Tibial nerve (tissue), 4 donors: ENCODE data around the gene SUPT3H. TPM values are rescaled to one million over a fixed set of nuclear protein-coding genes. Genes with fewer than 3 reads are reported as not detected.

Source experiments
- DNase-seq, 2 donors: peaks; one replicate each; pipeline ENCODE4 v3.0.0-alpha.2; 2019; ENCODE audit warnings: low spot score in 2 of 2
- H3K27ac ChIP-seq, 4 donors: fragments of 200-600 bp; sonication (generic) in 3 of 4; one replicate each; pipeline ENCODE4 v1.5.1; 2017 to 2019; ENCODE audit warnings: mild to moderate bottlenecking in 1 of 4
- H3K27me3 ChIP-seq, 2 donors: fragments of 200-600 bp; sonication (generic) in 1 of 2; one replicate each; pipeline versions ENCODE4 v1.5.1 to v1.6.0; 2017 to 2019
- H3K36me3 ChIP-seq, 3 donors: fragments of 200-600 bp; sonication (generic); one replicate each; pipeline ENCODE4 v1.5.1; 2018 to 2019
- H3K4me1 ChIP-seq, 4 donors: fragments of 200-600 bp; sonication (generic) in 3 of 4; one replicate each; pipeline ENCODE4 v1.5.1; 2017 to 2019
- H3K4me3 ChIP-seq, 4 donors: fragments of 200-600 bp; sonication (generic) in 3 of 4; one replicate each; pipeline ENCODE4 v1.5.1; 2017 to 2019; ENCODE audit warnings: mild to moderate bottlenecking in 1 of 4, moderate library complexity in 1 of 4
- H3K9me3 ChIP-seq, 4 donors: fragments of 200-600 bp; sonication (generic) in 3 of 4; one replicate each; pipeline ENCODE4 v1.5.1; 2017 to 2019
- EP300 ChIP-seq, 2 donors: sonication (generic); formaldehyde crosslinking; IDR thresholded peaks; one replicate each; pipeline ENCODE4 v1.6.1; 2017; ENCODE audit warnings: antibody characterized with exemption in 2 of 2, mild to moderate bottlenecking in 1 of 2
- POLR2A ChIP-seq, 2 donors: fragments of 450-650 bp; IDR thresholded peaks; one replicate each; pipeline ENCODE4 v1.6.1; 2017; ENCODE audit warnings: antibody characterized with exemption in 2 of 2, mild to moderate bottlenecking in 2 of 2, moderate library complexity in 2 of 2
- WGBS, 2 donors: methylation state at CpG; one replicate each; pipeline ENCODE4 v1.1.5; 2018; 5-methylcytosine and 5-hydroxymethylcytosine counted together
- small RNA-seq: library from RNA; depleted of rRNA; stranded (forward); fragments of <200 nt; gene quantifications from one replicate; pipeline ENCODE3, GENCODE V24; 2016
- total RNA-seq, 4 donors: library from RNA; depleted of rRNA; stranded (reverse); fragments of >200 nt; gene quantifications; one replicate each; pipeline ENCODE4 v1.1.0, GENCODE V29; 2016
- TF ChIP-seq, protein P1 (sequence below), 5 experiments: fragments of 200-600 bp in 3 of 5; fragments of 450-650 bp in 2 of 5; sonication (generic) in 3 of 5; IDR thresholded peaks; one replicate each; pipeline ENCODE4 v1.5.1; 2016 to 2019; ENCODE audit warnings: antibody characterized with exemption in 5 of 5, mild to moderate bottlenecking in 3 of 5, moderate library complexity in 2 of 5

The SUPT3H gene
- total RNA-seq, 4 donors from 2014 or later: 6.6 to 16.5 (median 14.8) TPM

DNA sequence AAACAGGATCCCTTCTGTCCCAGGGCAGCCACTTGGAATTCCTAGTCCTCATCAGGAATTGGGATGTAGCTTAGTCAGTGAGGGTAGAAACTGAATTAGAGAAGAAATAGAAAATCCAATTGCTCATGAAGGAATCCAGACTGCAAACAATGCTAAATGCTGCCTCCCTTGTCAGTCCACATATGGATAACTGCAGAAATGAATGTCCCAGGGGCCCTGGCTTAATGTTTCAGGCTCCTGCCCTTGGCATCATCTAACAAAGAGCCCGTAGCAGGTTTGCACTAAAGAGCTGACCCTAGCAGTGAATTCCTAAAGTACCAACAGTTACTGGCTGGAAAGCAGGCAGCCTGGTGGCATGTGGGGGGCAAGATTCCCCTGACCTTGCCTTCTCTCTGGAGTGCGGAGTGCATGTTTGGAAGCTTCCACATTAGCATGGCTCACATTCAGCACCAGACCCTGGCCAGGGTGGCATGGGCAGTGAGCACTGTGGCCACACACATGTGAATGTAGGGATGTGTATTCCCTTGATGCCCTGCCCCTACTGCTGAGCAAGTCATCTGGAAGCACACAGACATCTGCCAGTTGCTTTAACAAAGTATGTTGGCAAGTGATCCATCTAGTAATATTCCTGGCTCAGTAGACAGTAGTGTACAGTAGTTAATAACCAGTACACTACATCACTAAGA lies 595.7 kb downstream of the SUPT3H start:
- H3K4me3 ChIP-seq: no peak overlapping the region
- no peaks in the 10 kb centered on the region for H3K36me3 ChIP-seq
- DNase-seq: no peak
- H3K27me3 ChIP-seq: no peaks in the 10 kb centered on the region
- no peak overlapping the region for H3K27ac ChIP-seq
- H3K4me1 ChIP-seq: no peaks in the 10 kb centered on the region
- peaks cover 0 to 10% (median 0%) of the 10 kb centered on the region in 4 donors for H3K9me3 ChIP-seq
- TF ChIP-seq EP300 (IDR thresholded peaks at IDR 0.05) (no peak), POLR2A (IDR thresholded peaks at IDR 0.05) (no peak)
- TF ChIP-seq, protein P1, sequence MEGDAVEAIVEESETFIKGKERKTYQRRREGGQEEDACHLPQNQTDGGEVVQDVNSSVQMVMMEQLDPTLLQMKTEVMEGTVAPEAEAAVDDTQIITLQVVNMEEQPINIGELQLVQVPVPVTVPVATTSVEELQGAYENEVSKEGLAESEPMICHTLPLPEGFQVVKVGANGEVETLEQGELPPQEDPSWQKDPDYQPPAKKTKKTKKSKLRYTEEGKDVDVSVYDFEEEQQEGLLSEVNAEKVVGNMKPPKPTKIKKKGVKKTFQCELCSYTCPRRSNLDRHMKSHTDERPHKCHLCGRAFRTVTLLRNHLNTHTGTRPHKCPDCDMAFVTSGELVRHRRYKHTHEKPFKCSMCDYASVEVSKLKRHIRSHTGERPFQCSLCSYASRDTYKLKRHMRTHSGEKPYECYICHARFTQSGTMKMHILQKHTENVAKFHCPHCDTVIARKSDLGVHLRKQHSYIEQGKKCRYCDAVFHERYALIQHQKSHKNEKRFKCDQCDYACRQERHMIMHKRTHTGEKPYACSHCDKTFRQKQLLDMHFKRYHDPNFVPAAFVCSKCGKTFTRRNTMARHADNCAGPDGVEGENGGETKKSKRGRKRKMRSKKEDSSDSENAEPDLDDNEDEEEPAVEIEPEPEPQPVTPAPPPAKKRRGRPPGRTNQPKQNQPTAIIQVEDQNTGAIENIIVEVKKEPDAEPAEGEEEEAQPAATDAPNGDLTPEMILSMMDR (IDR thresholded peaks at IDR 0.05): no peak
- 73 to 79% methylated on average over 2 of the region's 2 CpGs for WGBS, 2 donors

DNA sequence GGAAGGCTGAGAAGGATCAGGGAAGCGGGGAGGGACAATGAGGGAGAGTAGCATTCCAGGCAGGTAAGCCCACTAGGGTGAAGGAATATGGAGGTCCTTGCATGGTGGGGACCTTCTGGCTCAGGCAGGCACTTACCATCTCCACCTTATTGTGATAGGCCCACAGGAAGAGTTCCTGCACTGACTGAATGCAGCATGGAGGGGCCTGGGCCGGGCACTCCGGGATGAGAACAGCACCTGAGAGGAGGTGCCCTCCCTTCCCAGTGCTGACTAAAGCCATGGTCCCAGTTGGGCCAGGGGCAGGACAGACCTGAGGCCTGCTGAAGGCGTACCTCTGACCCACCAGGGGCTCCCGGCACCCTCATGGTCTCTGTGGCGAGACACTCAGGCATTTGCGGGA lies 597.6 kb downstream of the SUPT3H start:
- H3K9me3 ChIP-seq: peaks cover 0 to 10% (median 0%) of the 10 kb centered on the region in 4 donors
- no peaks in the 10 kb centered on the region for H3K4me1 ChIP-seq
- no peak for DNase-seq
- H3K4me3 ChIP-seq: no peak overlapping the region
- no peak for TF ChIP-seq EP300 (IDR thresholded peaks at IDR 0.05)
- TF ChIP-seq POLR2A (IDR thresholded peaks at IDR 0.05): no peak
- TF ChIP-seq, protein P1 (IDR thresholded peaks at IDR 0.05): no peak
- no peaks in the 10 kb centered on the region for H3K36me3 ChIP-seq
- H3K27ac ChIP-seq: peak overlapping the region in 1 of 4 donors; percentile 17
- no peaks in the 10 kb centered on the region for H3K27me3 ChIP-seq
- 96 to 97% methylated on average over 7 of the region's 7 CpGs for WGBS, 2 donors

DNA sequence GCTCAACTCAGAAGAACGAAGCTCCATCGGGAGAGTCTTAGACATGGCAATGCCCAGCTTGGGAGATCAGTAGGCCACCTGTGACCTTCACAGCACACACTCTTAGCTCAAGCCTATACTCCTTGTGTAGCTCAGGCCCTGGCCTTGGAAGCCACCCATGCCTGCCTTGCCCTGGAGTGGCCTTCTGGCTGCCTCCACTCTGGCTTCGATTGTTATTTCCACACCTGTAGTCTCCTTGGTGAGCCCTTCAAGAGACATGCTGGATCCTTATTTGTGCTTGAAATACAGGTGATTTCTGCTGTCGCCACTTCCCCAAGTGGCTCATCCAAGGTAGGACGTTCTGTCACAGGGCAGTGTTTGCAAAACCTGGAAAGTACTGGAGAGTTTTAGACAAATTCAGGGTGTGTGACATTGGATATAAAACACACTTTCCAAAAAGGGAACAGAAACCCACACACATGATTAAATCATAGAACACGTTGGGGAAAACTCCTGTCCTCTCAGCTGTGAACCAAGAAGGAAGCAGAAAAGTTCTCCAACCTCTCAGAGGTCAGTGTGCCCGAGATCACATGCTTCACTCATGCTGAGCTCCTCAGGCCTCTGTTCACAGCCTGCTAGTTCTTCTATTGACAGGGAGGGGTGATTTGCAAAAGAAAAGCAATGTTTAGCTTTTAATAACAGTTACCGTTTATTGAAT lies 598.5 kb downstream of the SUPT3H start:
- Histone ChIP-seq H3K36me3 (no peaks in the 10 kb centered on the region), H3K27me3 (no peaks in the 10 kb centered on the region), H3K9me3 (peaks cover 0 to 5% (median 0%) of the 10 kb centered on the region in 4 donors), H3K4me1 (no peaks in the 10 kb centered on the region), H3K27ac (peak overlapping the region in 1 of 4 donors; percentile 17), H3K4me3 (no peak overlapping the region)
- peak in 1 of 2 donors; percentile 11 for DNase-seq
- peak; percentile 54 to 61 for TF ChIP-seq EP300 (IDR thresholded peaks at IDR 0.05)
- TF ChIP-seq, protein P1 (IDR thresholded peaks at IDR 0.05): no peak
- TF ChIP-seq POLR2A (IDR thresholded peaks at IDR 0.05): no peak
- 78 to 80% methylated on average over 8 of the region's 8 CpGs for WGBS, 2 donors

Small RNA genes lying within 50 kb of the gene (small RNA-seq; reads per million reads assigned to genes)
- gene MIR586: not detected

Other genes with a start within 250 kb of the SUPT3H start
- gene RUNX2, start 49.6 kb downstream of the SUPT3H start, total RNA-seq: 10 to 100 TPM in 1 of 4 donors, 1 to 10 TPM in 3; 6.3 to 12.3 (median 7.8) TPM